ENCODE data around the gene PNPLA7.
"Not testable (repeated sequence)": the region's sequence is repeated elsewhere in the genome, so short reads cannot be mapped to it uniquely, and the experiment has no call there.

DNA sequence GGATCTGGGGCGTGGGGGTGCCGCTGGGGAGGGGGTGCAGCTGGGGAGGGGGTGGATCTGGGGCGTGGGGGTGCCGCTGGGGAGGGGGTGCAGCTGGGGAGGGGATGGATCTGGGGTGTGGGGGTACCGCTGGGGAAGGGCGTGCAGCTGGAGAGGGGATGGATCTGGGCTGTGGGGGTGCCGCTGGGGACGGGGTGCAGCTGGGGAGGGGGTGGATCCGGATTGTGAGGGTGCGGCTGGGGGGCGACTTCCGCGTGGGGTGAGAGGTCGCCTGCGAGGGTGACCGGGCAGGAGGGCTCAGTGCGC lies 709 bp upstream of the PNPLA7 start:
- TF ChIP-seq, protein P1, sequence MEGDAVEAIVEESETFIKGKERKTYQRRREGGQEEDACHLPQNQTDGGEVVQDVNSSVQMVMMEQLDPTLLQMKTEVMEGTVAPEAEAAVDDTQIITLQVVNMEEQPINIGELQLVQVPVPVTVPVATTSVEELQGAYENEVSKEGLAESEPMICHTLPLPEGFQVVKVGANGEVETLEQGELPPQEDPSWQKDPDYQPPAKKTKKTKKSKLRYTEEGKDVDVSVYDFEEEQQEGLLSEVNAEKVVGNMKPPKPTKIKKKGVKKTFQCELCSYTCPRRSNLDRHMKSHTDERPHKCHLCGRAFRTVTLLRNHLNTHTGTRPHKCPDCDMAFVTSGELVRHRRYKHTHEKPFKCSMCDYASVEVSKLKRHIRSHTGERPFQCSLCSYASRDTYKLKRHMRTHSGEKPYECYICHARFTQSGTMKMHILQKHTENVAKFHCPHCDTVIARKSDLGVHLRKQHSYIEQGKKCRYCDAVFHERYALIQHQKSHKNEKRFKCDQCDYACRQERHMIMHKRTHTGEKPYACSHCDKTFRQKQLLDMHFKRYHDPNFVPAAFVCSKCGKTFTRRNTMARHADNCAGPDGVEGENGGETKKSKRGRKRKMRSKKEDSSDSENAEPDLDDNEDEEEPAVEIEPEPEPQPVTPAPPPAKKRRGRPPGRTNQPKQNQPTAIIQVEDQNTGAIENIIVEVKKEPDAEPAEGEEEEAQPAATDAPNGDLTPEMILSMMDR (IDR thresholded peaks at IDR 0.05; ENCODE audit: control extremely low read depth in 1 of 3, insufficient read depth in 1 of 3, low read depth in 1 of 3, low read length in 3 of 3) = not testable (repeated sequence)
- not testable (repeated sequence) for TF ChIP-seq RAD21 (IDR thresholded peaks at IDR 0.05 in 1 of 2, conservative IDR thresholded peaks at IDR 0.05 in 1 of 2; ENCODE audit: low read depth in 2 of 2, low read length in 2 of 2)

Measured in H1 (cell line).